HG03135 (cell line): ENCODE data around the gene PRKAG2.

Experiments used
- ATAC-seq: cut with Tn5 transposase; IDR thresholded peaks from one replicate; pipeline ENCODE4 v1.9.1; 2021; ENCODE audit warnings: mild to moderate bottlenecking, moderate library complexity; ENCODE audit not compliant: unreplicated experiment

The PRKAG2 gene

GRCh38 chr7:151702961-151703360 lies 174.0 kb downstream of the PRKAG2 start:
- no peak for ATAC-seq

- no peak for ATAC-seq
Observed at GRCh38 chr7:151700586-151701165, 176.2 kb downstream of the PRKAG2 start.

- ATAC-seq = no peak
Observed at GRCh38 chr7:151699928-151700319, 177.0 kb downstream of the PRKAG2 start.

GRCh38 chr7:151699147-151699927 lies 177.6 kb downstream of the PRKAG2 start:
- no peak for ATAC-seq

- no peak for ATAC-seq
Observed at GRCh38 chr7:151697942-151698341, 179.0 kb downstream of the PRKAG2 start.

GRCh38 chr7:151697515-151697895 lies 179.4 kb downstream of the PRKAG2 start:
- ATAC-seq = no peak

GRCh38 chr7:151696721-151697514 lies 180.0 kb downstream of the PRKAG2 start:
- ATAC-seq = no peak

GRCh38 chr7:151695951-151696541 lies 180.9 kb downstream of the PRKAG2 start:
- no peak for ATAC-seq

- ATAC-seq = no peak
Observed at GRCh38 chr7:151694828-151695580, 181.9 kb downstream of the PRKAG2 start.

GRCh38 chr7:151694441-151694827 lies 182.5 kb downstream of the PRKAG2 start:
- no peak for ATAC-seq

GRCh38 chr7:151693140-151693539 lies 183.8 kb downstream of the PRKAG2 start:
- no peak for ATAC-seq

GRCh38 chr7:151692721-151693120 lies 184.2 kb downstream of the PRKAG2 start:
- ATAC-seq = no peak

GRCh38 chr7:151691449-151691848 lies 185.5 kb downstream of the PRKAG2 start:
- no peak for ATAC-seq

GRCh38 chr7:151690606-151691005 lies 186.3 kb downstream of the PRKAG2 start:
- ATAC-seq = no peak

GRCh38 chr7:151689196-151689971 lies 187.5 kb downstream of the PRKAG2 start:
- no peak for ATAC-seq

GRCh38 chr7:151688236-151688780 lies 188.6 kb downstream of the PRKAG2 start:
- ATAC-seq = no peak

- ATAC-seq = no peak
Observed at GRCh38 chr7:151687523-151688235, 189.2 kb downstream of the PRKAG2 start.

- no peak for ATAC-seq
Observed at GRCh38 chr7:151686826-151687225, 190.1 kb downstream of the PRKAG2 start.
